Measurements from ENCODE around the gene XRCC3. TPM values are rescaled to one million over a fixed set of nuclear protein-coding genes. Genes with fewer than 3 reads are reported as not detected.

The XRCC3 gene
- total and polyA plus RNA-seq, 2 of the 8 experiments (the other 6 are each of a cell fraction or from before 2014, with no cell fraction given): 36.9 to 41.8 TPM

DNA sequence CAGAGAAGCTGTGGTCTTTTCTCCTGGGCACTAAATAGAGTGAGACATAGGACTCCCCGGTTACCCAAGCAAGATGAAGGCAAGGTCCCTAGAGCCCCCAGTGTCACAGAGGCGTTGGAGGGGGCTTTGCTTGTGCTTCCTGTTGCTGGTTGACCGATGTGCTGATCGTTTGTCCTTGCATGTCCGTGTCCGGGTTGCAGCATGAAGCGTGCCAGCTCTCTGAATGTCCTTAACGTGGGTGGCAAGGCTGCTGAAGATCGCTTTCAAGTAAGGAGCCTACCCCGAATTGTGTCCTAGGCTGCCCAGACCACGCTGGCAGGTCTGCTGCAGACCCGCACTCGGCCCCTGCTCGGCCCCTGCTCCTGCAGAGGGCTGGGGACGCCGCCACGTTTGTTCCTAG lies 23.1 kb downstream of the XRCC3 start:
- H2AFZ ChIP-seq (ENCODE audit: low read length): no peak overlapping the region
- no peak for FAIRE-seq
- no peak overlapping the region for H3K4me2 ChIP-seq (ENCODE audit: insufficient read depth in 1 of 2, low read depth in 2 of 2, low read length in 2 of 2)
- H3K9me3 ChIP-seq (ENCODE audit: insufficient read depth in 2 of 2, low read depth in 1 of 2, low read length in 1 of 2): no peaks in the 10 kb centered on the region
- no peak overlapping the region for H3K56ac ChIP-seq (replicated peaks; ENCODE audit: insufficient read length, low read depth, low read length)
- no peak overlapping the region for H3K23ac ChIP-seq (ENCODE audit: insufficient read length)
- H2BK20ac ChIP-seq (ENCODE audit: low read length): no peak overlapping the region
- no peak for DNase-seq (ENCODE audit: low read depth in 1 of 2, low spot score in 2 of 2)
- no peak overlapping the region for H3K4me3 ChIP-seq (ENCODE audit: extremely low read depth in 1 of 4, insufficient read depth in 2 of 4, low read depth in 3 of 4, low read length in 4 of 4)
- POLR2A ChIA-PET (ENCODE audit: partially characterized antibody): interaction anchor here (1.5 to 8.8 kb wide), 2 partner anchors 12 to 63 kb away, joined by 3 to 74 read pairs; partner anchors contain the start of gene KLC1
- no peak overlapping the region for H2BK15ac ChIP-seq (ENCODE audit: low read length)
- H2BK120ac ChIP-seq (replicated peaks; ENCODE audit: low read depth, low read length): no peak overlapping the region
- WGBS, 2 experiments (ENCODE audit: extremely low coverage in 1 of 2, insufficient coverage in 1 of 2, insufficient read length in 1 of 2, insufficient replicate concordance in 2 of 2, low coverage in 1 of 2, low lambda C conversion rate in 2 of 2, missing lambda C conversion rate in 1 of 2): 94% methylated on average over 17 of the region's 17 CpGs; no CpG with 5 or more reads in 1 of the 2 experiments
- H3K18ac ChIP-seq (ENCODE audit: extremely low read depth, low read length): no peak overlapping the region
- H2BK12ac ChIP-seq (ENCODE audit: low read depth, low read length): no peak overlapping the region
- H3K79me2 ChIP-seq (ENCODE audit: control insufficient read depth in 1 of 2, insufficient read depth in 2 of 2, low read length in 2 of 2): peaks cover 0 to 3% of the 10 kb centered on the region in 2 experiments; a peak in 1 of 4 replicates
- H3K79me1 ChIP-seq (ENCODE audit: low read depth, low read length): peaks cover 10% of the 10 kb centered on the region
- no peaks in the 10 kb centered on the region for H3K27me3 ChIP-seq (replicated peaks in 1 of 4; ENCODE audit: control insufficient read depth in 3 of 4, extremely low read depth in 1 of 4, insufficient read depth in 3 of 4, low read length in 3 of 4)
- H3K14ac ChIP-seq (ENCODE audit: insufficient read length): no peak overlapping the region
- H3K36me3 ChIP-seq (ENCODE audit: control insufficient read depth in 2 of 4, insufficient read depth in 4 of 4, low read length in 3 of 4): peaks cover 7 to 41% (median 12%) of the 10 kb centered on the region in 4 experiments; a peak in 6 of 8 replicates
- H3K23me2 ChIP-seq (ENCODE audit: low read depth, low read length): no peaks in the 10 kb centered on the region
- no peak overlapping the region for H3K4ac ChIP-seq (replicated peaks; ENCODE audit: insufficient read length, low read depth, low read length)
- H2BK5ac ChIP-seq (ENCODE audit: low read depth, low read length): no peak overlapping the region
- no peak overlapping the region for H4K5ac ChIP-seq (ENCODE audit: insufficient read length, low read depth, low read length)
- no peak overlapping the region for H3K9ac ChIP-seq (replicated peaks in 1 of 4; ENCODE audit: extremely low read depth in 1 of 4, low read depth in 3 of 4, low read length in 3 of 4)
- H4K91ac ChIP-seq (replicated peaks; ENCODE audit: insufficient read length, low read length): no peak overlapping the region
- peaks cover 2 to 22% of the 10 kb centered on the region in 2 experiments for H4K20me1 ChIP-seq (replicated peaks in 1 of 2; ENCODE audit: control insufficient read depth in 1 of 2, insufficient read depth in 2 of 2, low read length in 2 of 2)
- no peak overlapping the region for H3K27ac ChIP-seq (ENCODE audit: low read depth, low read length)
- H4K8ac ChIP-seq (ENCODE audit: extremely low read depth, insufficient read depth, low read length): peak overlapping the region; percentile 29; the same call in 1 of the 2 replicates
- CTCF ChIA-PET (ENCODE audit: partially characterized antibody): no interaction called here
- peaks cover 0 to 3% (median under 1%) of the 10 kb centered on the region in 4 experiments; a peak in 3 of 7 replicates for H3K4me1 ChIP-seq (replicated peaks in 1 of 4; ENCODE audit: control insufficient read depth in 3 of 4, insufficient read depth in 4 of 4, low read length in 3 of 4)
- H2AK5ac ChIP-seq (ENCODE audit: low read depth, low read length): no peak overlapping the region
- TF ChIP-seq CBX5 (IDR thresholded peaks at IDR 0.05; ENCODE audit: low read depth, low read length): no peak
- no peak for TF ChIP-seq RXRA (IDR thresholded peaks at IDR 0.05; ENCODE audit: insufficient read depth, low read depth, low read length)
- TF ChIP-seq TAF7 (optimal IDR thresholded peaks at IDR 0.05; ENCODE audit: borderline replicate concordance, low read depth, low read length): no peak
- no peak for TF ChIP-seq HDAC2 (IDR thresholded peaks at IDR 0.05; ENCODE audit: borderline replicate concordance in 1 of 2, low read depth in 2 of 2, low read length in 2 of 2)
- TF ChIP-seq KDM1A (IDR thresholded peaks at IDR 0.05; ENCODE audit: borderline replicate concordance, low read length): no peak
- TF ChIP-seq RNF2 (IDR thresholded peaks at IDR 0.05; ENCODE audit: borderline replicate concordance, low read depth, low read length, missing control alignments, poor library complexity, severe bottlenecking): no peak
- TF ChIP-seq, protein P1, sequence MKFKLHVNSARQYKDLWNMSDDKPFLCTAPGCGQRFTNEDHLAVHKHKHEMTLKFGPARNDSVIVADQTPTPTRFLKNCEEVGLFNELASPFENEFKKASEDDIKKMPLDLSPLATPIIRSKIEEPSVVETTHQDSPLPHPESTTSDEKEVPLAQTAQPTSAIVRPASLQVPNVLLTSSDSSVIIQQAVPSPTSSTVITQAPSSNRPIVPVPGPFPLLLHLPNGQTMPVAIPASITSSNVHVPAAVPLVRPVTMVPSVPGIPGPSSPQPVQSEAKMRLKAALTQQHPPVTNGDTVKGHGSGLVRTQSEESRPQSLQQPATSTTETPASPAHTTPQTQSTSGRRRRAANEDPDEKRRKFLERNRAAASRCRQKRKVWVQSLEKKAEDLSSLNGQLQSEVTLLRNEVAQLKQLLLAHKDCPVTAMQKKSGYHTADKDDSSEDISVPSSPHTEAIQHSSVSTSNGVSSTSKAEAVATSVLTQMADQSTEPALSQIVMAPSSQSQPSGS (IDR thresholded peaks at IDR 0.05; ENCODE audit: low read length): no peak
- TF ChIP-seq POLR2A (IDR thresholded peaks at IDR 0.05; ENCODE audit: control extremely low read depth in 1 of 2, low read depth in 2 of 2, low read length in 2 of 2): no peak
- no peak for TF ChIP-seq ZNF274 (IDR thresholded peaks at IDR 0.05; ENCODE audit: borderline replicate concordance, extremely low read depth, low read length)
- no peak for TF ChIP-seq CHD2 (IDR thresholded peaks at IDR 0.05; ENCODE audit: low read length)
- TF ChIP-seq KDM4A (IDR thresholded peaks at IDR 0.05; ENCODE audit: low read depth, low read length, severe bottlenecking): no peak

All from H1 (cell line).